Measurements from ENCODE around the gene MFRP. TPM values are rescaled to one million over a fixed set of nuclear protein-coding genes. Genes with fewer than 3 reads are reported as not detected.

Gene MFRP
- total and polyA plus RNA-seq, 10 of the 15 experiments (the other 5 are each of a cell fraction or from before 2014, with no cell fraction given) = not detected

GRCh38 chr11:119336744-119337469, 9.6 kb downstream of the MFRP start:
- 78% methylated on average over 9 of the region's 9 CpGs for WGBS (ENCODE audit: insufficient coverage, insufficient replicate concordance, low lambda C conversion rate, missing lambda C conversion rate)
- H3K4me3 ChIP-seq = no peak overlapping the region
- intact Hi-C loops (cut with micrococcal nuclease; ENCODE audit: unreplicated experiment) = loop anchor here (5.0 kb wide), 2 partner anchors 135 to 270 kb away; partner anchors contain the start of gene VPS11
- H3K27ac ChIP-seq (ENCODE audit: control insufficient read depth, insufficient read depth) = no peak overlapping the region
- TF ChIP-seq IRF3 (IDR thresholded peaks at IDR 0.05) (no peak), MYC (IDR thresholded peaks at IDR 0.05; ENCODE audit: insufficient read depth, insufficient read length, insufficient replicate concordance, low read length, severe bottlenecking) (no peak), ZNF622 (IDR thresholded peaks at IDR 0.05) (no peak), ATF3 (IDR thresholded peaks at IDR 0.05; ENCODE audit: borderline replicate concordance, extremely low read depth, low read depth, low read length) (no peak), FOXK2 (IDR thresholded peaks at IDR 0.05) (no peak), RB1 (IDR thresholded peaks at IDR 0.05; ENCODE audit: borderline replicate concordance) (no peak), SREBF1 (IDR thresholded peaks at IDR 0.05; ENCODE audit: low read length) (no peak), IKZF2 (IDR thresholded peaks at IDR 0.05) (no peak), MEF2B (IDR thresholded peaks at IDR 0.05; ENCODE audit: partially characterized antibody, poor library complexity, severe bottlenecking) (no peak), SMARCA5 (IDR thresholded peaks at IDR 0.05) (no peak), RCOR1 (conservative IDR thresholded peaks at IDR 0.05; ENCODE audit: low read depth, low read length) (no peak), FOS (IDR thresholded peaks at IDR 0.05; ENCODE audit: borderline replicate concordance, extremely low read depth, insufficient read length) (no peak), HDAC6 (IDR thresholded peaks at IDR 0.05; ENCODE audit: unreplicated experiment) (no peak)
- TF ChIP-seq, protein P1, sequence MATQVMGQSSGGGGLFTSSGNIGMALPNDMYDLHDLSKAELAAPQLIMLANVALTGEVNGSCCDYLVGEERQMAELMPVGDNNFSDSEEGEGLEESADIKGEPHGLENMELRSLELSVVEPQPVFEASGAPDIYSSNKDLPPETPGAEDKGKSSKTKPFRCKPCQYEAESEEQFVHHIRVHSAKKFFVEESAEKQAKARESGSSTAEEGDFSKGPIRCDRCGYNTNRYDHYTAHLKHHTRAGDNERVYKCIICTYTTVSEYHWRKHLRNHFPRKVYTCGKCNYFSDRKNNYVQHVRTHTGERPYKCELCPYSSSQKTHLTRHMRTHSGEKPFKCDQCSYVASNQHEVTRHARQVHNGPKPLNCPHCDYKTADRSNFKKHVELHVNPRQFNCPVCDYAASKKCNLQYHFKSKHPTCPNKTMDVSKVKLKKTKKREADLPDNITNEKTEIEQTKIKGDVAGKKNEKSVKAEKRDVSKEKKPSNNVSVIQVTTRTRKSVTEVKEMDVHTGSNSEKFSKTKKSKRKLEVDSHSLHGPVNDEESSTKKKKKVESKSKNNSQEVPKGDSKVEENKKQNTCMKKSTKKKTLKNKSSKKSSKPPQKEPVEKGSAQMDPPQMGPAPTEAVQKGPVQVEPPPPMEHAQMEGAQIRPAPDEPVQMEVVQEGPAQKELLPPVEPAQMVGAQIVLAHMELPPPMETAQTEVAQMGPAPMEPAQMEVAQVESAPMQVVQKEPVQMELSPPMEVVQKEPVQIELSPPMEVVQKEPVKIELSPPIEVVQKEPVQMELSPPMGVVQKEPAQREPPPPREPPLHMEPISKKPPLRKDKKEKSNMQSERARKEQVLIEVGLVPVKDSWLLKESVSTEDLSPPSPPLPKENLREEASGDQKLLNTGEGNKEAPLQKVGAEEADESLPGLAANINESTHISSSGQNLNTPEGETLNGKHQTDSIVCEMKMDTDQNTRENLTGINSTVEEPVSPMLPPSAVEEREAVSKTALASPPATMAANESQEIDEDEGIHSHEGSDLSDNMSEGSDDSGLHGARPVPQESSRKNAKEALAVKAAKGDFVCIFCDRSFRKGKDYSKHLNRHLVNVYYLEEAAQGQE (IDR thresholded peaks at IDR 0.05; ENCODE audit: low read depth, low read length) = no peak
- TF ChIP-seq, protein P2, sequence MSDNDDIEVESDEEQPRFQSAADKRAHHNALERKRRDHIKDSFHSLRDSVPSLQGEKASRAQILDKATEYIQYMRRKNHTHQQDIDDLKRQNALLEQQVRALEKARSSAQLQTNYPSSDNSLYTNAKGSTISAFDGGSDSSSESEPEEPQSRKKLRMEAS (IDR thresholded peaks at IDR 0.05; ENCODE audit: low read depth, low read length) = no peak
- TF ChIP-seq, protein P3, sequence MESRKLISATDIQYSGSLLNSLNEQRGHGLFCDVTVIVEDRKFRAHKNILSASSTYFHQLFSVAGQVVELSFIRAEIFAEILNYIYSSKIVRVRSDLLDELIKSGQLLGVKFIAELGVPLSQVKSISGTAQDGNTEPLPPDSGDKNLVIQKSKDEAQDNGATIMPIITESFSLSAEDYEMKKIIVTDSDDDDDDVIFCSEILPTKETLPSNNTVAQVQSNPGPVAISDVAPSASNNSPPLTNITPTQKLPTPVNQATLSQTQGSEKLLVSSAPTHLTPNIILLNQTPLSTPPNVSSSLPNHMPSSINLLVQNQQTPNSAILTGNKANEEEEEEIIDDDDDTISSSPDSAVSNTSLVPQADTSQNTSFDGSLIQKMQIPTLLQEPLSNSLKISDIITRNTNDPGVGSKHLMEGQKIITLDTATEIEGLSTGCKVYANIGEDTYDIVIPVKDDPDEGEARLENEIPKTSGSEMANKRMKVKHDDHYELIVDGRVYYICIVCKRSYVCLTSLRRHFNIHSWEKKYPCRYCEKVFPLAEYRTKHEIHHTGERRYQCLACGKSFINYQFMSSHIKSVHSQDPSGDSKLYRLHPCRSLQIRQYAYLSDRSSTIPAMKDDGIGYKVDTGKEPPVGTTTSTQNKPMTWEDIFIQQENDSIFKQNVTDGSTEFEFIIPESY (IDR thresholded peaks at IDR 0.05) = no peak
- peaks cover 13% of the 10 kb centered on the region for H3K79me2 ChIP-seq (ENCODE audit: control insufficient read depth, insufficient read depth, low read length)
- peaks cover 12% of the 10 kb centered on the region for H3K4me1 ChIP-seq (ENCODE audit: control insufficient read depth, insufficient read depth, low read length)
- H3K9ac ChIP-seq (ENCODE audit: control insufficient read depth, insufficient read depth, low read length) = no peak overlapping the region
- H4K20me1 ChIP-seq (ENCODE audit: control insufficient read depth, insufficient read depth) = no peaks in the 10 kb centered on the region
- H2AFZ ChIP-seq (ENCODE audit: control insufficient read depth, low read depth, low read length) = no peak overlapping the region
- FAIRE-seq (no peak), DNase-seq (ENCODE audit: low read depth, low spot score) (no peak), ATAC-seq (no peak)
- BruUV-seq (replicated peaks) = no TSS peak
- ChIA-PET RAD21 (ENCODE audit: unreplicated experiment) (interaction anchor here (1.2 to 2.6 kb wide), 3 partner anchors 13 to 138 kb away, joined by 3 to 24 read pairs (median 10); no protein-coding TSS in a partner anchor), POLR2A (no interaction called here), CTCF (interaction anchor here (0.9 to 3.7 kb wide), 14 partner anchors 10 to 274 kb away, joined by 3 to 88 read pairs (median 12); partner anchors contain the start of genes C2CD2L, CBL and NLRX1), SMC1A (ENCODE audit: uncharacterized antibody, unreplicated experiment) (interaction anchor here (1.0 to 2.6 kb wide), 5 partner anchors 11 to 138 kb away, joined by 3 to 23 read pairs (median 8); partner anchors contain the start of gene MCAM)
- H3K4me2 ChIP-seq (ENCODE audit: control insufficient read depth, insufficient read depth) = no peak overlapping the region
- H3K36me3 ChIP-seq (ENCODE audit: control insufficient read depth in 2 of 2, insufficient read depth in 2 of 2, low read length in 1 of 2) = no peaks in the 10 kb centered on the region
- H3K9me3 ChIP-seq (replicated peaks; ENCODE audit: control insufficient read depth, insufficient read depth, low read length) = no peaks in the 10 kb centered on the region
- peaks cover 9 to 10% of the 10 kb centered on the region in 2 experiments for H3K27me3 ChIP-seq (replicated peaks in 1 of 2; ENCODE audit: control insufficient read depth in 2 of 2, insufficient read depth in 2 of 2, low read length in 1 of 2)
- in situ Hi-C loops (cut with MboI) = no loop called here
